ENCODE data around the gene CKB.
"Not testable (repeated sequence)": the region's sequence is repeated elsewhere in the genome, so short reads cannot be mapped to it uniquely, and the experiment has no call there.

- TF ChIP-seq POLR2A, CTCF (IDR thresholded peaks at IDR 0.05): not testable (repeated sequence)
These were observed 3.0 kb upstream of the CKB start for GRCh38 chr14:103525430-103526246.
